Measurements from ENCODE around the gene EDEM3.

DNA sequence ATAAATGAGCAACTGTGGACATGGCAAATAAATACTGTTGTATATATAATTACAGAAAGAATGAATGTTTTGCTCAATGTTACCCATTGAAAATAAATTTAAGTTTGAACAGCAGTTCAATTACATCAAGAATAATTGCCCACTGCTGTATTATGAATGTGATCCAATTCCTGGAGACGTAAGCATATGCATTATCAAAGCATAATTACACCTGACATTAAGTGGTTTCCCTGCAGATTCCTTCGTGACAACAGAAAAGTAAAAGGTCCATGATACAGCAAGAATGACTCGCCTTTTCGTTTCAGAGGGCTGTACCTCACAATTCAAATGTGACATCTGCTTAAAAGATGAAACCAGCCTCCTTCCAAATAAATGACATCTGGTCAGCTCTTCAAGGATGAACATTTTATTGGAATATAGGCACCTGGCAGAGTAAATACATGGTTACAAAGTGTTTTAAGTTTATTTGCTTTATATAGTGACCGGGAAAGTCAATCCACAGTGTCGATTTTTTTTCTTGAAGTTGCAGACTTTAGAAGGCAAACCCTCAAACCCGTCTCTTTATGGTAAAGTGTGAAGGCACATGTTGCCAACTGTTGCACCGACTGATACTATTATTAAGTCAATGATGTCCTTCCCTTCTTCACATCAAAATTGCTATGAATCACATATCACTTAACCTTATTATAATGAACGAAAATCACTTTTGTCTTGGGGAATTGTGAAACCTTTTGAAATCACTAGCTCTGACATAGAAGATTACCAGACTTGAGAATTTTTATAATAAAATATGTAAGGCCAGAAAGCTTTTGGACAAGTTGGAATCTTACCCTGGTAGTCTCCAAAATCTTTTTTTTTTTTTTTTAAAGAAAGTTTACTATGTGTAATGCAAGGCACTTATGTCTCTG is 36.2 kb upstream of the EDEM3 start:
- TF ChIP-seq CTCF (IDR thresholded peaks at IDR 0.05) (no peak), POLR2A (IDR thresholded peaks at IDR 0.05) (no peak)
